Ishikawa (cell line): ENCODE data around the gene ALDH3A2.
A peak's percentile ranks its signal among the peaks of the same experiment; 100 is the strongest.

Experiments used
- CEBPB ChIP-seq: IDR thresholded peaks from 2 replicates; pipeline ENCODE4 v1.6.1; 2012
- CREB1 ChIP-seq: IDR thresholded peaks from 2 replicates; pipeline ENCODE4 v1.6.1; 2012; ENCODE audit warnings: low read depth
- EGR1 ChIP-seq: IDR thresholded peaks from 2 replicates; pipeline ENCODE4 v1.6.1; 2012
- EP300 ChIP-seq: IDR thresholded peaks from 2 replicates; pipeline ENCODE4 v1.6.1; 2012; ENCODE audit warnings: borderline replicate concordance
- MAX ChIP-seq: IDR thresholded peaks from 2 replicates; pipeline ENCODE4 v1.6.1; 2012
- NFIC ChIP-seq: IDR thresholded peaks from 2 replicates; pipeline ENCODE4 v1.6.1; 2012
- RAD21 ChIP-seq: IDR thresholded peaks from 2 replicates; pipeline ENCODE4 v1.6.1; 2012; ENCODE audit warnings: low read depth
- TAF1 ChIP-seq: IDR thresholded peaks from 2 replicates; pipeline ENCODE4 v1.6.1; 2012; ENCODE audit warnings: low read depth, mild to moderate bottlenecking
- TEAD4 ChIP-seq: IDR thresholded peaks from 2 replicates; pipeline ENCODE4 v1.6.1; 2012
- YY1 ChIP-seq: IDR thresholded peaks from 2 replicates; pipeline ENCODE4 v1.6.1; 2012; ENCODE audit warnings: low read depth
- TF ChIP-seq, protein P1 (sequence below): IDR thresholded peaks from 2 replicates; pipeline ENCODE4 v1.6.1; 2012; ENCODE audit warnings: low read depth, mild to moderate bottlenecking
- TF ChIP-seq, protein P2 (sequence below): IDR thresholded peaks from 2 replicates; pipeline ENCODE4 v1.6.1; 2012

DNA sequence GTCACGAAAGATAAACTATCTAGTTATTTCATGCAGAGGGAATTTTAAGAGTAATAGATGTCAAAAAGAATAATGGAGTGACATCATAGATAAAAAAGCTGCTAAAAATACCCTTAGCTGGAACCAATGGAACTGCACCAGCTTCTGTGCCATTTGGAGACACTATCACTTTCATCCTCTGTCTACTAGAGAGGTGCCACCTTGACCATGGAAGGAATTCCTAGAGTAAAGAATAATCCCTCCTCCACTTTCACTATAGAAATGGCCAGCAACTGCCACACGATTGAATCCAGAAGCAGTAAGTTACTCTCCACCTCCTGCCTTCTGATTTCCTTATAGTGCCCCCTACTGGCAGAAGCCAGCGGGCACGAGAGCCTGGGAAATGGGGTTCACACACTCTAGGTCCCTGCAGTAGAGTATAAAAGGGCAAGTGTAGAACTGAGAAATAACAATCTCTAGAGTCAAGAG, 2.8 kb upstream of the ALDH3A2 start:
- TF ChIP-seq YY1 (no peak), RAD21 (peak; percentile 68), MAX (no peak), TAF1 (no peak), NFIC (no peak), EP300 (no peak), CEBPB (no peak), TEAD4 (no peak), CREB1 (no peak), EGR1 (no peak)
- TF ChIP-seq, protein P1, sequence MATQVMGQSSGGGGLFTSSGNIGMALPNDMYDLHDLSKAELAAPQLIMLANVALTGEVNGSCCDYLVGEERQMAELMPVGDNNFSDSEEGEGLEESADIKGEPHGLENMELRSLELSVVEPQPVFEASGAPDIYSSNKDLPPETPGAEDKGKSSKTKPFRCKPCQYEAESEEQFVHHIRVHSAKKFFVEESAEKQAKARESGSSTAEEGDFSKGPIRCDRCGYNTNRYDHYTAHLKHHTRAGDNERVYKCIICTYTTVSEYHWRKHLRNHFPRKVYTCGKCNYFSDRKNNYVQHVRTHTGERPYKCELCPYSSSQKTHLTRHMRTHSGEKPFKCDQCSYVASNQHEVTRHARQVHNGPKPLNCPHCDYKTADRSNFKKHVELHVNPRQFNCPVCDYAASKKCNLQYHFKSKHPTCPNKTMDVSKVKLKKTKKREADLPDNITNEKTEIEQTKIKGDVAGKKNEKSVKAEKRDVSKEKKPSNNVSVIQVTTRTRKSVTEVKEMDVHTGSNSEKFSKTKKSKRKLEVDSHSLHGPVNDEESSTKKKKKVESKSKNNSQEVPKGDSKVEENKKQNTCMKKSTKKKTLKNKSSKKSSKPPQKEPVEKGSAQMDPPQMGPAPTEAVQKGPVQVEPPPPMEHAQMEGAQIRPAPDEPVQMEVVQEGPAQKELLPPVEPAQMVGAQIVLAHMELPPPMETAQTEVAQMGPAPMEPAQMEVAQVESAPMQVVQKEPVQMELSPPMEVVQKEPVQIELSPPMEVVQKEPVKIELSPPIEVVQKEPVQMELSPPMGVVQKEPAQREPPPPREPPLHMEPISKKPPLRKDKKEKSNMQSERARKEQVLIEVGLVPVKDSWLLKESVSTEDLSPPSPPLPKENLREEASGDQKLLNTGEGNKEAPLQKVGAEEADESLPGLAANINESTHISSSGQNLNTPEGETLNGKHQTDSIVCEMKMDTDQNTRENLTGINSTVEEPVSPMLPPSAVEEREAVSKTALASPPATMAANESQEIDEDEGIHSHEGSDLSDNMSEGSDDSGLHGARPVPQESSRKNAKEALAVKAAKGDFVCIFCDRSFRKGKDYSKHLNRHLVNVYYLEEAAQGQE: no peak
- TF ChIP-seq, protein P2, sequence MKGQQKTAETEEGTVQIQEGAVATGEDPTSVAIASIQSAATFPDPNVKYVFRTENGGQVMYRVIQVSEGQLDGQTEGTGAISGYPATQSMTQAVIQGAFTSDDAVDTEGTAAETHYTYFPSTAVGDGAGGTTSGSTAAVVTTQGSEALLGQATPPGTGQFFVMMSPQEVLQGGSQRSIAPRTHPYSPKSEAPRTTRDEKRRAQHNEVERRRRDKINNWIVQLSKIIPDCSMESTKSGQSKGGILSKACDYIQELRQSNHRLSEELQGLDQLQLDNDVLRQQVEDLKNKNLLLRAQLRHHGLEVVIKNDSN: no peak
